Measurements from ENCODE around the gene TREML1. TPM values are rescaled to one million over a fixed set of nuclear protein-coding genes. Genes with fewer than 3 reads are reported as not detected.

TREML1 gene
- total RNA-seq, 1 donor from 2014 or later = not detected

GRCh38 chr6:41182069-41183034 lies 28.2 kb upstream of the TREML1 start:
- Histone ChIP-seq H3K36me3 (no peaks in the 10 kb centered on the region), H3K27ac (no peak overlapping the region), H3K4me3 (no peak overlapping the region), H3K27me3 (no peaks in the 10 kb centered on the region), H3K9me3 (no peaks in the 10 kb centered on the region), H3K4me1 (no peaks in the 10 kb centered on the region)
- TF ChIP-seq CTCF (IDR thresholded peaks at IDR 0.05) = peak in 1 of 3 experiments; percentile 34
- DNase-seq (ENCODE audit: low spot score in 2 of 2) = no peak
- intact Hi-C loops (cut with DNase I) = no loop called here

- H3K4me1 ChIP-seq = no peaks in the 10 kb centered on the region
- no peaks in the 10 kb centered on the region for H3K36me3 ChIP-seq
- H3K27ac ChIP-seq = no peak overlapping the region
- H3K27me3 ChIP-seq = no peaks in the 10 kb centered on the region
- H3K9me3 ChIP-seq = no peaks in the 10 kb centered on the region
- DNase-seq (ENCODE audit: low spot score in 2 of 2) = no peak
- no peak for TF ChIP-seq CTCF (IDR thresholded peaks at IDR 0.05)
- no peak overlapping the region for H3K4me3 ChIP-seq
- intact Hi-C loops (cut with DNase I) = no loop called here
Measured at GRCh38 chr6:41181566-41181965, 27.4 kb upstream of the TREML1 start.

GRCh38 chr6:41179163-41179562 lies 25.0 kb upstream of the TREML1 start:
- no peaks in the 10 kb centered on the region for H3K4me1 ChIP-seq
- no peak for DNase-seq (ENCODE audit: low spot score in 2 of 2)

GRCh38 chr6:41177695-41178094 lies 23.5 kb upstream of the TREML1 start:
- TF ChIP-seq CTCF (IDR thresholded peaks at IDR 0.05) = no peak
- no peak for DNase-seq (ENCODE audit: low spot score in 2 of 2)
- H3K36me3 ChIP-seq = no peaks in the 10 kb centered on the region
- no peak overlapping the region for H3K27ac ChIP-seq
- H3K9me3 ChIP-seq = no peaks in the 10 kb centered on the region
- no peaks in the 10 kb centered on the region for H3K4me1 ChIP-seq
- H3K4me3 ChIP-seq = no peak overlapping the region
- intact Hi-C loops (cut with DNase I) = no loop called here
- H3K27me3 ChIP-seq = no peaks in the 10 kb centered on the region

More at GRCh38 chr6:41179163-41179562, 25.0 kb upstream of the TREML1 start:
- no peak for TF ChIP-seq CTCF (IDR thresholded peaks at IDR 0.05)
- H3K9me3 ChIP-seq = no peaks in the 10 kb centered on the region
- intact Hi-C loops (cut with DNase I) = no loop called here
- H3K4me3 ChIP-seq = no peak overlapping the region
- no peaks in the 10 kb centered on the region for H3K27me3 ChIP-seq
- no peak overlapping the region for H3K27ac ChIP-seq
- H3K36me3 ChIP-seq = no peaks in the 10 kb centered on the region

GRCh38 chr6:41177287-41177686 lies 23.1 kb upstream of the TREML1 start:
- Histone ChIP-seq H3K27me3 (no peaks in the 10 kb centered on the region), H3K36me3 (no peaks in the 10 kb centered on the region), H3K27ac (no peak overlapping the region), H3K4me1 (no peaks in the 10 kb centered on the region), H3K9me3 (no peaks in the 10 kb centered on the region), H3K4me3 (no peak overlapping the region)
- DNase-seq (ENCODE audit: low spot score in 2 of 2) = no peak
- no peak for TF ChIP-seq CTCF (IDR thresholded peaks at IDR 0.05)
- intact Hi-C loops (cut with DNase I) = no loop called here
